ENCODE results near the gene CMIP.
A peak's percentile ranks its signal among the peaks of the same experiment; 100 is the strongest.
"Not testable (repeated sequence)": the region's sequence is repeated elsewhere in the genome, so short reads cannot be mapped to it uniquely, and the experiment has no call there.

CMIP gene

GRCh38 chr16:81444448-81445121, at the start of gene CMIP:
Gene CMIP, plus strand, starts transcription at chr16:81444808.
- peak; percentile 85 for DNase-seq

GRCh38 chr16:81394966-81395655, 49.5 kb upstream of the CMIP start:
- DNase-seq: no peak

GRCh38 chr16:81397058-81397878, 47.3 kb upstream of the CMIP start:
- DNase-seq: no peak

GRCh38 chr16:81397879-81398520, 46.6 kb upstream of the CMIP start:
- no peak for DNase-seq

- DNase-seq: no peak
Observed at GRCh38 chr16:81399909-81400308, 44.7 kb upstream of the CMIP start.

GRCh38 chr16:81401035-81401950, 43.3 kb upstream of the CMIP start:
- no peak for DNase-seq

- no peak for DNase-seq
Observed at GRCh38 chr16:81403208-81403600, 41.4 kb upstream of the CMIP start.

- peak; percentile 80 for DNase-seq
Observed at GRCh38 chr16:81403601-81404391, 40.8 kb upstream of the CMIP start.

- DNase-seq: not testable (repeated sequence)
Observed at GRCh38 chr16:81405002-81405401, 39.6 kb upstream of the CMIP start.

GRCh38 chr16:81405702-81406113, 38.9 kb upstream of the CMIP start:
- DNase-seq: no peak

- DNase-seq: no peak
Observed at GRCh38 chr16:81408409-81408950, 36.1 kb upstream of the CMIP start.

- no peak for DNase-seq
Observed at GRCh38 chr16:81409016-81409556, 35.5 kb upstream of the CMIP start.

- no peak for DNase-seq
Observed at GRCh38 chr16:81410643-81411293, 33.8 kb upstream of the CMIP start.

GRCh38 chr16:81413245-81413990, 31.2 kb upstream of the CMIP start:
- DNase-seq: no peak

GRCh38 chr16:81415751-81416150, 28.9 kb upstream of the CMIP start:
- DNase-seq: no peak

GRCh38 chr16:81416749-81417148, 27.9 kb upstream of the CMIP start:
- DNase-seq: no peak

- DNase-seq: no peak
Observed at GRCh38 chr16:81417210-81417609, 27.4 kb upstream of the CMIP start.

- no peak for DNase-seq
Observed at GRCh38 chr16:81419806-81420205, 24.8 kb upstream of the CMIP start.

GRCh38 chr16:81421126-81421525, 23.5 kb upstream of the CMIP start:
- no peak for DNase-seq

Data from CD4-positive, alpha-beta T cell treated with Interleukin-10 for 1 hour (primary cell).